ENCODE results near the gene EIPR1. TPM values are rescaled to one million over a fixed set of nuclear protein-coding genes. Genes with fewer than 3 reads are reported as not detected.

The EIPR1 gene
- total RNA-seq, 1 donor from 2014 or later = 27.9 TPM

GRCh38 chr2:3325458-3326181 lies 52.0 kb downstream of the EIPR1 start:
- Mint-ChIP-seq H3K27me3 (ENCODE audit: low read depth) (no peaks in the 10 kb centered on the region), H3K4me3 (no peak overlapping the region), H3K27ac (no peak overlapping the region), H3K36me3 (peaks cover 10% of the 10 kb centered on the region), H3K4me1 (no peaks in the 10 kb centered on the region), H3K9me3 (peaks cover 7% of the 10 kb centered on the region)
- no peak for TF ChIP-seq CTCF (IDR thresholded peaks at IDR 0.05; ENCODE audit: unreplicated experiment)
- no peak for DNase-seq (ENCODE audit: low spot score in 2 of 2, unreplicated experiment in 2 of 2)

DNA sequence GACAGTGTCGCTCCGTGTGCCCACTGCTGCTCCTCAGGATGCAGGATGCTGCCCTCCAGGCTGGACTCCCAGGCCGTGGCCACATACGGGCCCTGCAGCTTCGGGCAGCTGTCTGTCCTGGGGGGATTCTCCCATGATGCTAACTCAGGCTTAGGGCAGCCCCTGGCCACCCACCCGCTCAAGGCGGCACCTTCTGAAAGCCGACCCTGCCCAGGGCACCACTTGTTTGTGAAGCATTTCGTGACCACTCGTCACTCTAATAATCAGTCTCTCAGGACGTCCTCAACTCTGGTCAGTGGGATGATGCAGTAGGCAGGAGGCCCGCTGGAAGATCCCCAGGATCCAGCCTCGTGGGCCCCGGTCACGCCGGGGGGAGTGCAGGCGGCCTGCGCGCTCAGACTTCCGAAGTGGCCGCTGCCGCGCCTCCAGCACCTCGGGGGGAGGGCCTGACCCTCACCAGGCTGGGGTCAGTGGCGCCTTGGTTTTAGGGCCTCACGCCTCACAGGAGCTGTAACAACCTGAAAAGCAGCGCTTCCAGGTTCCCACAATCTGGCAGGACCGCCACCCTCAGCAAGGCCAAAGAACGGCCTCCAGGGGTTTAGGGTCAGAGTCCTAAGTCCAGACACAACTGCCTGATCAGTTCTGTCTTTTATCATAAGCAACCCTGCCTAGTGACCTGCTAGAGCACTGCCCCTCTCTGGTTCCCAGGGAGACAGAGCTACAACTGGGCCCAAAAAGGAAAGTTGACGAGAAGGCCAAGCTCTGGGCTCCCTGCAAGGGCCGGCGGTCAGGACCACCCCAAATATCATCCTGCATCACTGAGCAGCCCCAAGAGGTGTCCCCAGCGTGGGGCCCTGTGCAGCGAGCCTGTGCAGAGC lies 53.0 kb downstream of the EIPR1 start:
- no peak for TF ChIP-seq CTCF (IDR thresholded peaks at IDR 0.05; ENCODE audit: unreplicated experiment)
- peaks cover 5% of the 10 kb centered on the region for H3K36me3 Mint-ChIP-seq
- H3K4me3 Mint-ChIP-seq = no peak overlapping the region
- no peaks in the 10 kb centered on the region for H3K27me3 Mint-ChIP-seq (ENCODE audit: low read depth)
- no peak overlapping the region for H3K27ac Mint-ChIP-seq
- H3K9me3 Mint-ChIP-seq = no peaks in the 10 kb centered on the region
- no peak for DNase-seq (ENCODE audit: low spot score in 2 of 2, unreplicated experiment in 2 of 2)
- no peaks in the 10 kb centered on the region for H3K4me1 Mint-ChIP-seq

GRCh38 chr2:3324036-3324386 lies 53.6 kb downstream of the EIPR1 start:
- no peak for TF ChIP-seq CTCF (IDR thresholded peaks at IDR 0.05; ENCODE audit: unreplicated experiment)
- Mint-ChIP-seq H3K4me1 (no peaks in the 10 kb centered on the region), H3K27ac (no peak overlapping the region), H3K27me3 (ENCODE audit: low read depth) (no peaks in the 10 kb centered on the region), H3K36me3 (peaks cover 5% of the 10 kb centered on the region), H3K9me3 (no peaks in the 10 kb centered on the region), H3K4me3 (no peak overlapping the region)
- DNase-seq (ENCODE audit: low spot score in 2 of 2, unreplicated experiment in 2 of 2) = no peak

GRCh38 chr2:3323360-3324035 lies 54.1 kb downstream of the EIPR1 start:
- DNase-seq (ENCODE audit: low spot score in 2 of 2, unreplicated experiment in 2 of 2) = no peak
- H3K27ac Mint-ChIP-seq = no peak overlapping the region
- H3K4me1 Mint-ChIP-seq = no peaks in the 10 kb centered on the region
- no peak for TF ChIP-seq CTCF (IDR thresholded peaks at IDR 0.05; ENCODE audit: unreplicated experiment)
- H3K27me3 Mint-ChIP-seq (ENCODE audit: low read depth) = no peaks in the 10 kb centered on the region
- no peak overlapping the region for H3K4me3 Mint-ChIP-seq
- peaks cover 9% of the 10 kb centered on the region for H3K36me3 Mint-ChIP-seq
- no peaks in the 10 kb centered on the region for H3K9me3 Mint-ChIP-seq

- Mint-ChIP-seq H3K4me3 (no peak overlapping the region), H3K4me1 (no peaks in the 10 kb centered on the region), H3K27ac (no peak overlapping the region), H3K27me3 (ENCODE audit: low read depth) (no peaks in the 10 kb centered on the region), H3K9me3 (no peaks in the 10 kb centered on the region), H3K36me3 (peaks cover 12% of the 10 kb centered on the region)
- no peak for DNase-seq (ENCODE audit: low spot score in 2 of 2, unreplicated experiment in 2 of 2)
- no peak for TF ChIP-seq CTCF (IDR thresholded peaks at IDR 0.05; ENCODE audit: unreplicated experiment)
Observed at GRCh38 chr2:3322311-3322970, 55.2 kb downstream of the EIPR1 start.

All from mesothelial cell of epicardium (in vitro differentiated cells).